ENCODE data around the gene TEAD1. TPM values are rescaled to one million over a fixed set of nuclear protein-coding genes. Genes with fewer than 3 reads are reported as not detected.

The TEAD1 gene
- total RNA-seq, 2 experiments from 2014 or later: 0.11 TPM; not detected in 1

GRCh38 chr11:12731841-12732336 lies 57.7 kb downstream of the TEAD1 start:
- H3K27me3 ChIP-seq (ENCODE audit: control insufficient read depth in 1 of 2, insufficient read depth in 2 of 2, low read length in 2 of 2): no peaks in the 10 kb centered on the region
- no peaks in the 10 kb centered on the region for H3K4me1 ChIP-seq (ENCODE audit: insufficient read depth, low read length)
- no peak overlapping the region for H3K4me3 Mint-ChIP-seq
- H3K4me3 ChIP-seq (ENCODE audit: low read length): no peak overlapping the region
- no peaks in the 10 kb centered on the region for H3K36me3 ChIP-seq (ENCODE audit: insufficient read depth, low read length)
- ATAC-seq (ENCODE audit: poor library complexity): no peak
- no peak for TF ChIP-seq CTCF (IDR thresholded peaks at IDR 0.05)
- H3K27ac Mint-ChIP-seq: no peak overlapping the region
- intact Hi-C loops (cut with DNase I, micrococcal nuclease): no loop called here
- ChIA-PET POLR2A (no interaction called here), CTCF (interaction anchor here (1.1 kb wide), 1 partner anchor 10 kb away, joined by 4 read pairs; no protein-coding TSS in a partner anchor)
- H3K9me3 Mint-ChIP-seq: no peaks in the 10 kb centered on the region
- H3K27ac ChIP-seq (ENCODE audit: low read depth in 1 of 2, low read length in 2 of 2): no peak overlapping the region
- peaks cover 26% of the 10 kb centered on the region for H3K27me3 Mint-ChIP-seq
- DNase-seq: no peak
- H3K9me3 ChIP-seq (ENCODE audit: control insufficient read depth in 1 of 2, insufficient read depth in 1 of 2, low read length in 2 of 2): no peaks in the 10 kb centered on the region
- H3K4me1 Mint-ChIP-seq (ENCODE audit: low read depth): no peaks in the 10 kb centered on the region
- H3K36me3 Mint-ChIP-seq (ENCODE audit: low read depth): no peaks in the 10 kb centered on the region

- H3K27ac ChIP-seq (ENCODE audit: low read depth in 1 of 2, low read length in 2 of 2): no peak overlapping the region
- no peaks in the 10 kb centered on the region for H3K9me3 ChIP-seq (ENCODE audit: control insufficient read depth in 1 of 2, insufficient read depth in 1 of 2, low read length in 2 of 2)
- ATAC-seq (ENCODE audit: poor library complexity) (no peak), DNase-seq (no peak)
- peaks cover 34% of the 10 kb centered on the region for H3K27me3 Mint-ChIP-seq
- TF ChIP-seq CTCF (IDR thresholded peaks at IDR 0.05): no peak
- no peaks in the 10 kb centered on the region for H3K36me3 Mint-ChIP-seq (ENCODE audit: low read depth)
- no peaks in the 10 kb centered on the region for H3K36me3 ChIP-seq (ENCODE audit: insufficient read depth, low read length)
- H3K4me3 Mint-ChIP-seq: no peak overlapping the region
- CTCF ChIA-PET: no interaction called here
- no peak overlapping the region for H3K4me3 ChIP-seq (ENCODE audit: low read length)
- peaks cover 0 to 9% of the 10 kb centered on the region in 2 experiments for H3K27me3 ChIP-seq (ENCODE audit: control insufficient read depth in 1 of 2, insufficient read depth in 2 of 2, low read length in 2 of 2)
- no peaks in the 10 kb centered on the region for H3K9me3 Mint-ChIP-seq
- no peaks in the 10 kb centered on the region for H3K4me1 ChIP-seq (ENCODE audit: insufficient read depth, low read length)
- H3K27ac Mint-ChIP-seq: no peak overlapping the region
- POLR2A ChIA-PET: no interaction called here
- no peaks in the 10 kb centered on the region for H3K4me1 Mint-ChIP-seq (ENCODE audit: low read depth)
- intact Hi-C loops (cut with DNase I, micrococcal nuclease): no loop called here
Measured at GRCh38 chr11:12733091-12733490, 58.9 kb downstream of the TEAD1 start.

GRCh38 chr11:12734625-12735024 lies 60.4 kb downstream of the TEAD1 start:
- H3K4me3 ChIP-seq (ENCODE audit: low read length): no peak overlapping the region
- H3K4me1 Mint-ChIP-seq (ENCODE audit: low read depth): no peaks in the 10 kb centered on the region
- no peaks in the 10 kb centered on the region for H3K4me1 ChIP-seq (ENCODE audit: insufficient read depth, low read length)
- no peak overlapping the region for H3K27ac Mint-ChIP-seq
- no peak for ATAC-seq (ENCODE audit: poor library complexity)
- H3K9me3 Mint-ChIP-seq: no peaks in the 10 kb centered on the region
- TF ChIP-seq CTCF (IDR thresholded peaks at IDR 0.05): no peak
- intact Hi-C loops (cut with DNase I, micrococcal nuclease): no loop called here
- H3K4me3 Mint-ChIP-seq: no peak overlapping the region
- no peaks in the 10 kb centered on the region for H3K9me3 ChIP-seq (ENCODE audit: control insufficient read depth in 1 of 2, insufficient read depth in 1 of 2, low read length in 2 of 2)
- POLR2A ChIA-PET: no interaction called here
- no peaks in the 10 kb centered on the region for H3K36me3 Mint-ChIP-seq (ENCODE audit: low read depth)
- no peak overlapping the region for H3K27ac ChIP-seq (ENCODE audit: low read depth in 1 of 2, low read length in 2 of 2)
- CTCF ChIA-PET: no interaction called here
- no peaks in the 10 kb centered on the region for H3K36me3 ChIP-seq (ENCODE audit: insufficient read depth, low read length)
- peaks cover 2 to 17% of the 10 kb centered on the region in 2 experiments for H3K27me3 ChIP-seq (ENCODE audit: control insufficient read depth in 1 of 2, insufficient read depth in 2 of 2, low read length in 2 of 2)
- no peak for DNase-seq
- H3K27me3 Mint-ChIP-seq: peaks cover 31% of the 10 kb centered on the region
